Measurements from ENCODE around the gene SMYD2. TPM values are rescaled to one million over a fixed set of nuclear protein-coding genes. Genes with fewer than 3 reads are reported as not detected.

SMYD2 gene
- total and polyA plus RNA-seq, 10 of the 15 experiments (the other 5 are each of a cell fraction or from before 2014, with no cell fraction given), result 8.3 to 55.7 (median 26.4) TPM

DNA sequence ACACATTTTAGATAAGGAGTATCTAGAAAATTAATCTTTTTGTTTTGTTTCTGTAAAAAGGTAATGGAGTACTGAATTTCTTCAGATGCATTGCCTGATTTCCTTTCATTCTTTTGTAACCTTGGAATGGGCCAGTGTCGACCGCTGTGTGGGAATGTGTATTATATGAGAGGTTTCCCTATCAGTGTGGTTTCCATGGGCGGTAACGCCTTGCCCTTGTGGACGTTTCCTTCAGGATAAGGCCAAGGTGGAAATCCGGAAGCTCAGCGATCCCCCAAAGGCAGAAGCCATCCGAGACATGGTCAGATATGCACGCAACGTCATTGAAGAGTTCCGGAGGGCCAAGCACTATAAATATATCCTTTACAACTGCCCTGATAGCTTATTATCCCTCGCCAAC lies 49.8 kb downstream of the SMYD2 start:
- BruUV-seq (replicated peaks), result no TSS peak
- Histone ChIP-seq H3K4me1 (ENCODE audit: control insufficient read depth, insufficient read depth, low read length) (peaks cover 4% of the 10 kb centered on the region; the same call in 1 of the 2 replicates), H3K4me2 (ENCODE audit: control insufficient read depth, insufficient read depth) (no peak overlapping the region), H3K27ac (ENCODE audit: control insufficient read depth, insufficient read depth) (no peak overlapping the region), H3K4me3 (no peak overlapping the region), H2AFZ (ENCODE audit: control insufficient read depth, low read depth, low read length) (no peak overlapping the region), H3K9me3 (replicated peaks; ENCODE audit: control insufficient read depth, insufficient read depth, low read length) (no peaks in the 10 kb centered on the region), H3K27me3 (replicated peaks in 1 of 2; ENCODE audit: control insufficient read depth in 2 of 2, insufficient read depth in 2 of 2, low read length in 1 of 2) (no peaks in the 10 kb centered on the region), H3K79me2 (ENCODE audit: control insufficient read depth, insufficient read depth, low read length) (no peaks in the 10 kb centered on the region), H3K9ac (ENCODE audit: control insufficient read depth, insufficient read depth, low read length) (no peak overlapping the region), H3K36me3 (ENCODE audit: control insufficient read depth in 2 of 2, insufficient read depth in 2 of 2, low read length in 1 of 2) (peaks cover 0 to 1% of the 10 kb centered on the region in 2 experiments; a peak in 2 of 4 replicates), H4K20me1 (ENCODE audit: control insufficient read depth, insufficient read depth) (no peaks in the 10 kb centered on the region)
- ChIA-PET SMC1A (ENCODE audit: uncharacterized antibody, unreplicated experiment) (interaction anchor here (0.6 to 12.2 kb wide), 13 partner anchors 14 to 949 kb away, joined by 3 to 323 read pairs (median 11); no protein-coding TSS in a partner anchor), CTCF (interaction anchor here (0.9 to 17.7 kb wide), 38 partner anchors 8 to 1194 kb away, joined by 3 to 597 read pairs (median 13); partner anchors contain the start of gene SMYD2), RAD21 (ENCODE audit: unreplicated experiment) (interaction anchor here (0.6 to 10.5 kb wide), 11 partner anchors 46 to 262 kb away, joined by 3 to 207 read pairs (median 19); no protein-coding TSS in a partner anchor), POLR2A (interaction anchor here (0.6 to 1.0 kb wide), 3 partner anchors 112 to 817 kb away, joined by 3 to 4 read pairs (median 3); no protein-coding TSS in a partner anchor)
- ATAC-seq, result no peak
- 98% methylated on average over 12 of the region's 12 CpGs for WGBS (ENCODE audit: insufficient coverage, insufficient replicate concordance, low lambda C conversion rate, missing lambda C conversion rate)
- FAIRE-seq, result no peak
- in situ Hi-C loops (cut with MboI), result loop anchor here (5.0 to 10.0 kb wide), 5 partner anchors 63 to 1194 kb away; no protein-coding TSS in a partner anchor
- DNase-seq (ENCODE audit: low read depth, low spot score), result no peak
- intact Hi-C loops (cut with micrococcal nuclease; ENCODE audit: unreplicated experiment), result loop anchor here (5.0 to 10.0 kb wide), 2 partner anchors 297 to 1194 kb away; no protein-coding TSS in a partner anchor
- TF ChIP-seq, protein P1, sequence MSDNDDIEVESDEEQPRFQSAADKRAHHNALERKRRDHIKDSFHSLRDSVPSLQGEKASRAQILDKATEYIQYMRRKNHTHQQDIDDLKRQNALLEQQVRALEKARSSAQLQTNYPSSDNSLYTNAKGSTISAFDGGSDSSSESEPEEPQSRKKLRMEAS (IDR thresholded peaks at IDR 0.05; ENCODE audit: low read depth, low read length), result no peak
- TF ChIP-seq GABPA (IDR thresholded peaks at IDR 0.05; ENCODE audit: low read depth) (no peak), ELK1 (IDR thresholded peaks at IDR 0.05; ENCODE audit: low read depth, low read length) (no peak), FOXM1 (IDR thresholded peaks at IDR 0.05; ENCODE audit: low read depth, low read length) (no peak), ZNF384 (IDR thresholded peaks at IDR 0.05; ENCODE audit: borderline replicate concordance, low read depth, low read length) (no peak), TCF12 (IDR thresholded peaks at IDR 0.05; ENCODE audit: low read depth, low read length) (no peak), HDGF (IDR thresholded peaks at IDR 0.05) (no peak), BACH1 (IDR thresholded peaks at IDR 0.05; ENCODE audit: borderline replicate concordance) (no peak), BHLHE40 (IDR thresholded peaks at IDR 0.05; ENCODE audit: borderline replicate concordance in 1 of 2, low read depth in 2 of 2, low read length in 1 of 2) (no peak)
- TF ChIP-seq, protein P2, sequence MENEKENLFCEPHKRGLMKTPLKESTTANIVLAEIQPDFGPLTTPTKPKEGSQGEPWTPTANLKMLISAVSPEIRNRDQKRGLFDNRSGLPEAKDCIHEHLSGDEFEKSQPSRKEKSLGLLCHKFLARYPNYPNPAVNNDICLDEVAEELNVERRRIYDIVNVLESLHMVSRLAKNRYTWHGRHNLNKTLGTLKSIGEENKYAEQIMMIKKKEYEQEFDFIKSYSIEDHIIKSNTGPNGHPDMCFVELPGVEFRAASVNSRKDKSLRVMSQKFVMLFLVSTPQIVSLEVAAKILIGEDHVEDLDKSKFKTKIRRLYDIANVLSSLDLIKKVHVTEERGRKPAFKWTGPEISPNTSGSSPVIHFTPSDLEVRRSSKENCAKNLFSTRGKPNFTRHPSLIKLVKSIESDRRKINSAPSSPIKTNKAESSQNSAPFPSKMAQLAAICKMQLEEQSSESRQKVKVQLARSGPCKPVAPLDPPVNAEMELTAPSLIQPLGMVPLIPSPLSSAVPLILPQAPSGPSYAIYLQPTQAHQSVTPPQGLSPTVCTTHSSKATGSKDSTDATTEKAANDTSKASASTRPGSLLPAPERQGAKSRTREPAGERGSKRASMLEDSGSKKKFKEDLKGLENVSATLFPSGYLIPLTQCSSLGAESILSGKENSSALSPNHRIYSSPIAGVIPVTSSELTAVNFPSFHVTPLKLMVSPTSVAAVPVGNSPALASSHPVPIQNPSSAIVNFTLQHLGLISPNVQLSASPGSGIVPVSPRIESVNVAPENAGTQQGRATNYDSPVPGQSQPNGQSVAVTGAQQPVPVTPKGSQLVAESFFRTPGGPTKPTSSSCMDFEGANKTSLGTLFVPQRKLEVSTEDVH (IDR thresholded peaks at IDR 0.05; ENCODE audit: low read depth, partially characterized antibody), result no peak
- TF ChIP-seq, protein P3, sequence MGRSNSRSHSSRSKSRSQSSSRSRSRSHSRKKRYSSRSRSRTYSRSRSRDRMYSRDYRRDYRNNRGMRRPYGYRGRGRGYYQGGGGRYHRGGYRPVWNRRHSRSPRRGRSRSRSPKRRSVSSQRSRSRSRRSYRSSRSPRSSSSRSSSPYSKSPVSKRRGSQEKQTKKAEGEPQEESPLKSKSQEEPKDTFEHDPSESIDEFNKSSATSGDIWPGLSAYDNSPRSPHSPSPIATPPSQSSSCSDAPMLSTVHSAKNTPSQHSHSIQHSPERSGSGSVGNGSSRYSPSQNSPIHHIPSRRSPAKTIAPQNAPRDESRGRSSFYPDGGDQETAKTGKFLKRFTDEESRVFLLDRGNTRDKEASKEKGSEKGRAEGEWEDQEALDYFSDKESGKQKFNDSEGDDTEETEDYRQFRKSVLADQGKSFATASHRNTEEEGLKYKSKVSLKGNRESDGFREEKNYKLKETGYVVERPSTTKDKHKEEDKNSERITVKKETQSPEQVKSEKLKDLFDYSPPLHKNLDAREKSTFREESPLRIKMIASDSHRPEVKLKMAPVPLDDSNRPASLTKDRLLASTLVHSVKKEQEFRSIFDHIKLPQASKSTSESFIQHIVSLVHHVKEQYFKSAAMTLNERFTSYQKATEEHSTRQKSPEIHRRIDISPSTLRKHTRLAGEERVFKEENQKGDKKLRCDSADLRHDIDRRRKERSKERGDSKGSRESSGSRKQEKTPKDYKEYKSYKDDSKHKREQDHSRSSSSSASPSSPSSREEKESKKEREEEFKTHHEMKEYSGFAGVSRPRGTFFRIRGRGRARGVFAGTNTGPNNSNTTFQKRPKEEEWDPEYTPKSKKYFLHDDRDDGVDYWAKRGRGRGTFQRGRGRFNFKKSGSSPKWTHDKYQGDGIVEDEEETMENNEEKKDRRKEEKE (IDR thresholded peaks at IDR 0.05), result no peak

All from GM12878 (cell line).